ENCODE measurements around the gene PPP6R2. TPM values are rescaled to one million over a fixed set of nuclear protein-coding genes. Genes with fewer than 3 reads are reported as not detected.

The PPP6R2 gene
- polyA plus RNA-seq, 5 donors, result 33.1 to 54.7 (median 41.0) TPM

DNA sequence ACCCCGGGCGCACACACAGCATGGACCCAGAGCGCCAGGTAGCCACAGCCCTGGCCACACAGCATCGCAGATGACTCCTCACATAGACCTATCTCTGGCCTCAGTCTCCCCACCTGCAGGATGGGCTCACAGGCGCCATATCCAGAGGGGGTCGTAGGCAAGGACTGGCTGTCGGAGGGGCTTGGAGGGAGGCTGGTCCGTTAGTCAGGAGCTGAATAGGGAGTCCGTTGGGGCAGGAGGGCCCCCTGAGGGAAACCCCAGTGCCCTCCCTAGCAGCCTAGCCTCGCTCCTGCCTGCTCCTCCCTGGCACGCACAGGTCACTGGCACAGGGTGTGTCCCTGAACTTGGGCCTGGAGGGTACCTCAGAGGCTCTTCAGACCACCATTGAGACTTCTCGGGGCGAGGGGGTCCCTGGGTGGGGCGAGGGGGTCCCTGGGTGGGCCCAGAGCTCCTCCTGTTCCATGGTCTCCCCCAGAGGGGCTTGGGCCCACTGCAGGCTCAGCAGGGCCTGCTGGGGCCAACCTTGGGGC is 37.7 kb upstream of the PPP6R2 start:
- DNase-seq, result no peak

DNA sequence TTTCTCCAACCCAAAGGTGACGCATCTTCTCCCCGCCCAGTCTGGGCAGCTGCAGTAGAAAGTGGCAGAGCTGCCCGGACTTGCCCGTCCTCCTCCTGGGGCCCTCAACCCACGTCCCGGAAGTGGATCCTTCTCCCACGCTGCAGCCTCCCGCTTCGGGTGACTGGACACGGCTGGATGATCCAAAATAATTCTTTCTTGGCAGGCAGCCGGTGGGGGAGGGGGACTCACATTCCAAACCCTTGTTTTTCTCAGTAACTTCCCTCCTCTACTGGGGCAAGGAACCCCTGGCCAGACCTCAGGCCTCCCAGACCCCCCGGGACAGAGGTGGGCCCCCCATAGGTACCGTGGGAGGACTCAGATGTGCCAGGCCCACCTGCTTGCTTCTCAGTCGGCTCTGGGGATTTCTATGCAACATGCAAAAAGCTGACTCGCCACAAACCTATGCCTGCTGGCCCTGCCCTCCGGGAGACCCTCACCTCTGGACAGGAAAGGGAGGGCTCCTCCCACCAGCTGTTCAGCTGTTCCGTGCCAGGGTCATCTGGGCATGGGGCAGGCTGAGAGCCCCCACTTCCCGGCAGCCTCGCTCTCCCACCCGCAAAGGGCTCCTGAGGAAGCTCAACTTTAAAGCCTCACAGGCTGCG is 37.1 kb upstream of the PPP6R2 start:
- peak; percentile 78 to 82 for DNase-seq

DNA sequence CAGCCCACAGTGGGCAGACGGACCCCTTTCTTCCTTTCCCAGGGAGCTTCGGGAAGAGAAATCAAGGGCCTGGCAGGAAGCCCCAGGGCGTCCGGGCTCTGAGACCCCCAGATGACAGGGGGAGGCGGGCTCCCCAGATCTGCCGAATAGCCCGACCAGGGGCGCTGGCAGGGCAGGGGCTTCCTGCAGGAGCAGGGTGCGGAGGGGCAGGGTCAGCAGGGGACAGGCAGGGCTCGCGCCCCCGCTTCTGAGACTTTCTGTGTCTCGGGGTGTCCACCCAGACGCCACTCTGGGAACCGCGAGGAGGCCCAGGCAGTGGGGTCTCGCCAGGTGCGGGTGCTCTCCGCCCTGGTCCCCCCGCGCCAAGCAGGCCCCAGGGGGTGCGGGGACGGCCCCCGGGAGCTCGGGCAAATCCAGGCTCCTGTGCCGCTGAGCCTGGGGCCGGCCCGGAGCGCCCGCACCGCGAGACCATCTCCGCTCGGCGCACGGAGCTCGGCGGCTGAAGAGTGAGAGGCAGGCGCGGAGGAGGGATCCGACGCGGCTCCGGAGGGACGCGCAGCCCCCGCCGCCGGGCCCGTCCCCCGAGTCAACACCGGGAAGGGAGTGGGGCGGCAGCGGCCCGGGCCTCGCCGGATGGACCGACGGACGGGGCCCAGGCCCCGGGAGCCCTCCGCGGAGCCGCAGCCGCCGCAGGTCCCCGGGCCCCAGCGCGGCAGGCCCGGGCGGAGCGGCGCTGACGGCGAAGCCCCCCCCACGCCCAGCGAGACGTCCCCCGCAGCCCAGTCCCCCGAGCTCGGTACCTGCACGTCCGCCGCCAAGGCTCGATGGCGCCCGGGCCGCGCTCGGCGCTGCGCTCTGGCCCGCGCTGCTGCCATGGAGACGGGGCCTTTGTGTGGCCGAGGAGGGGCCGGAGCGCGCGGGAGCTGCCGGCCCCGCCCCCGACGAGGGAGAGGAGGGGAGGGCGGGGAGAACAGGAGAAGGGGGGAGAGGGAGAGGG is 36.1 kb upstream of the PPP6R2 start, which contains the start of gene PLXNB2:
TSS of gene PLXNB2 (minus strand) at position 894 of the 997 bp plus-strand sequence. CDS start 17,062 bp downstream, outside the sequence.
- peak; percentile 88 to 90 for DNase-seq

DNA sequence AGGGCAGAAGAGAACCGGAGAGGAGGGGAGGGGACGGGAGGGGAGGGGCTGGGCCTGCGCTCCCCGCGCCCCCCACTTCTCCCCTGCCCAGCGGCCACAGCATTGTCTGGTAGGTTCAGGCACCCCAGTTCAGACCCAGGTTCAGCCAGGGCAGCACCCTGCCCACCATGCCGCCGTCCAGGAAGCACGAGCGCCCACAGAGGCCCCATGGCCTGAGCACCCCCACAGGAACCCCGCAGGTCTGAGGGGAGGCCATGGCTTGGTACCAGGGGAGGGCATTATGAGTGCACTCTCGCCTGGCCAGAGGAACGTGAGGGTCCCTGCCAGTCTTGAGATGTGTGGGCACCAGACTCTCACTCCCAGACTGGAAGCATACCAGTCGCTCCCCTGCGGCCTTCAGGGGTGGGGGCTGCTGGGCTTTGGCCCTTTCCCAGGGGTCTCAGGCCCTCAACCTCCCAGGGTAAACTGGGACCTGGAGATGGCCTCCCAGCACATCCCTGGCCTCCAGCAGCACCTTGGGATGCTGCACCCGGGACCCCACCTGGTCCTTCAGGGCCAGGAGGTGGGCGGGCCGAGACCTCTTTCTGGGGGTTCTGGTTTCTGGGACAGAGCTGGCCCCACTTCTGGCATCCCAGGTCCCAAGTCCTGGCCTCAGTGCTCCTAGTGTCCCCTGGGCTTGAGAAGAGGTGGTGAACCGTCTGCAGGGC is 35.1 kb upstream of the PPP6R2 start:
- DNase-seq, result no peak

DNA sequence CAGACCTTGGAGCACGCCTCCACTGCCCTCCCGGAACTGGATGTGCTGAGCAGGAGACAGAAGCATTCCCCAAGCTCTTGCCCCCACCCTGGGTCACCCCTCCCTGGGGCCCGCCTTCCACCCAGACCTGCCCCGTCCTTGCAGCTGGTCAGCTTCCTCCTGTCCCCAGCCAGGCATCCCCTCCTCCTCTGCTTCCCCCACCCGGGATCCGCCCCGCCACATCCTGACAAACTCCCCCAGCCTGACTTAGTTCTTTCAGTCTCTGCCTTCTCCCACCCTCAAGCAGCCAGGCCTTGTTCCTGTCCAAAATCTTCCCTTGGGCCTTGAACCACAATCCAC is 34.6 kb upstream of the PPP6R2 start:
- DNase-seq, result no peak

DNA sequence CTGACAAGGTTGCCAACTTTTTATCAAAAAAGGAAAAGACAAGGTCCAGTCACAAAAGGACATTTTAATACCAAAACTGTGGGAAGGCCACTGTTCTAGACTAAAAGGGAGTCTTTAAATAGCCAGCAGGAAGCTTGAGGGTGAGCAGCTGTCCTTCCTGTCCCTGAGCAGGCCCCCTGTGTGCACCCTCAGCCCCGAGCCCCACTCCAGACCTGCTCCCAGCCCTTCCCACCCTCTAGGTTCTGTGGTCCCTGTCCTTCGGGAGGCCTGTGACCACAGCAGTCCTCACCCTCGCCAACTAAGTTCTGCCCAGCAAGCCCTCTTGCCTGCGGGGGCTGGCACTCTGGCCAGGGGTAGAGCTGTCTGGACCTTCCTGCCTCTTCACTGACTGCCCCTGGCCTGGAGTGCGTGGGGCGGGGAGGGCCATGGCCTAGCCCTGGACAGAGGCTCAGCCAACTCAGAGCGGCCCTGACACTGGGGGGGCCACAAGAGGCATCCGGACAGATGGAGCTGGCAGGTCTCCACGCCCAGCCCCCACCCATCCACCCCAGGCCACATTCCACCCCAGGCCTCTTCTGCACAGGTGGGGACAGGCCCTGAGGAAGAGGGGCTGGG is 34.0 kb upstream of the PPP6R2 start:
- no peak for DNase-seq

DNA sequence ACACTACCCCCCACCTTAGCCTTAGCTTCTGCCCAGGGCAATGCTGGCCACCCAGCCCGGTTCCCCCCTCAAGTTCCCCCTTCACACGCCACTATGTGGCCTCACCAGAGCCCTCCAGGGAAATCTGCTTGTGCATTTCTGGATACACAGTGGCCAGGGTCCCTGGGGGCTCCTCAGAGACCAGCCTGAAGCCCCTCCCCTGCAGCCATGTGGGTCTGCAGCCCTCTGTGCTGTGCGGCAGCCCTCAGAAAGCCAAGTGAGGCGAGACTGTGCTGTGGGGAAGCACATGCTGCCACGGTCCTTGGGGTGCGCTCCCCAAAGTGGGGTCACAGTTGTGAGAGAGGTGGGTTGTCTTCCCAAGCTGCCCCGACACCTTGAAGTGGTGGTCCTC is 33.5 kb upstream of the PPP6R2 start:
- DNase-seq, result no peak

DNA sequence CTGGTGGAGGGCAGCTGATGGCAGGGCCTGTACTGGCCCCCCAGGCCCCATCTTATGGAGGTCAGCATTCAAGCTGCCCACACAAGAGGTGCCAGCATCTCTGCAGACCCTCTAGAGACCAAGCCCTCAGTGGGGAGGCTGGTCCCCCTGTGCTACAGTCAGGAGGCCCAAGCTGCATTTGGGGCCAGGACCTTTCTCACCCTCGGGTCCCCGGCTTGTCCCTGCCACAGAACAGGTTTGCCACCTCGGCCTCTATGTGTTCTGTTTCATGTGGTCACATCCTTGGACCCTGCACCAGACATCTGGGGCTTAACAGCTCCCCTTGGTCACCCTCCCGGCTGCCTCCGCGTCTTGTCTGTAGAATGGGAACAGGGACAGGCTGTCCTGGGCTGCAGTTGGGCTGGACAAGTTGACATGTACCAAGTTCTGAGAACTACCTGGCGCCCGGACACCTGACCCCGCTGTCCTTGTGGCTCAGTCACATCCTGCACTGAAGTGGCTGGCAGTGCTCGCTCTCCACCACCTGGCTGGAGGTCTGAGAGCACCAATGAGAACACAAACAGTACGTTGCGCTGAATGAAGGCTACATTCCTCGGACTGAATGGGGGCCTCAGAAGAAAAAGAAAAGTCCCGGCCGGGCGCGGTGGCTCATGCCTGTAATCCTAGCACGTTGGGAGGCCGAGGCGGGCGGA is 33.0 kb upstream of the PPP6R2 start:
- no peak for DNase-seq

DNA sequence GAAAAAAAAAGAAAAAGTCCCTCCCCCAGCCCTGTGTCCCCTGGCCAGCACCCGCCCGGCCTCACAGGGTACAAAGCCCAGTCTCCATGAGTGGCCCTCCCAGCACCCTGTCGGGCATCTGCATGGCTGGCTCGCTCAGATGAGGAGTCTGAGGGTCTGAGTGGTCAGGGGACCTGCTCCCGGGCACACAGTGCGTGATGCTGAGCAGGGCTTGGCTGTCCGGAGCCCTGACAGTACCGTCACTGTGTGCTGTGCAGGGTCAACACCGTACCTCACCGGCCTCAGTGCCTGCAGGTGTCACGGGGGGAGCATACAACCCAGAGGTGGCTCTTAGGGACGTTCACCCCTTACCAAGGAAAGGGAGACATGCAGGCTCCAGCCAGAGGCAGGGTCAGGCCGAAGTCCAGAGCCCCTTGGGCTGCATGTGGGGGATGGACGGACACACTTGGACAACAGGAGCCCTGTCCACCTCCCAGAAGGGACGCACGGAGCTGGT is 32.1 kb upstream of the PPP6R2 start:
- DNase-seq, result no peak

DNA sequence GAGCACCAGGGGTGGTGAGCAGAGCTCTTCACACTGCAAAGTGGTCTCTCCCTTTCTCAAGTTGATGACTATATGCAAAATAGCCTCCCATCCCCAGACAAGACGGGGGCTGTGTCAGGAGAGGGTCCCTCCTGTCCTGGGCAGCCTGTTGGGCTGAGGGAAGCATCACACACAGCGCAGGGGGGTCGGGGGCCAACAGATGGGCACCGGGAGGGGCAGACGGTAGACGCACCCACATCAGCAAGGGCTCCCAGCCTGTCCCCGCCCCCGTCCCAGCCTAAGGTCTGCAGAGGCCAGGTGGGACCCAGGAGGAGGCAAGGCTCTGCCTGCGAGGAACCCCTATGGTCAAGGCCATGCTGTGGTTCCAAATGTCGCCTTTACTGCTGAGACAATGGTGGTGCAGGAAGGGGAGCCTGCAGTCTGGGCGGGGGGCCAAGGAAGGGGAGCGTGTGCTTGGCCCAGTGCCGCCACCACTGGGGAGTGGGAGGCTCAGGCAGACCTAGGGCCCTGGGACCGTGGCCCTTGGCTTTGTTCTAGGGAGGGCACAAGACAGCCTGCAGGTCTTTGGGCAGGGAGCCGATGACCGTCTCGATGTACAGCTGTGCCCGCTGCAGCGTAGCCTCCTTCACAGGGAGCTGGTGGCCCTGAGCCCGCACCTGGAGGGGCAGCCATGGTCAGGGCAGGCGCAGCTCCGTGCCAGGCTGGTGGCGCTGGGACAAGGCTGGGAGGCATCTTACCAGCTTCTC is 31.3 kb upstream of the PPP6R2 start:
- no peak for DNase-seq

DNA sequence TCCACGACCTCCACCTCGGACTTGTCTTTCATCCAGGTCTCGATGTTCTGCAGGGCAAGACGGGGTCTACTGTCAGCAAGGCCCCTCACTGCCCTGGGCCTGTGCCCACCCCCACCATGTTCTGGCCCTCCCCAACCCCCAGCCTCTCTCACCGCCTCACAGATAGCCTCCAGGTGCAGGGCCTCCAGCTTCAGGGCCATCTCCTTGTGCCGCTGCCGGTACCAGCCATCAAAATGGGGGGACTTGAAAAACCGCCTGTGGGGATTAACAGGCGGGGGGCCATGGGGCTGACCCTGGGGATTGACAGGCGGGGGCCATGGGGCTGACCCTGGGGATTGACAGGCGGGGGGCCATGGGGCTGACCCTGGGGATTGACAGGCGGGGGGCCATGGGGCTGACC is 30.8 kb upstream of the PPP6R2 start:
- DNase-seq, result no peak

DNA sequence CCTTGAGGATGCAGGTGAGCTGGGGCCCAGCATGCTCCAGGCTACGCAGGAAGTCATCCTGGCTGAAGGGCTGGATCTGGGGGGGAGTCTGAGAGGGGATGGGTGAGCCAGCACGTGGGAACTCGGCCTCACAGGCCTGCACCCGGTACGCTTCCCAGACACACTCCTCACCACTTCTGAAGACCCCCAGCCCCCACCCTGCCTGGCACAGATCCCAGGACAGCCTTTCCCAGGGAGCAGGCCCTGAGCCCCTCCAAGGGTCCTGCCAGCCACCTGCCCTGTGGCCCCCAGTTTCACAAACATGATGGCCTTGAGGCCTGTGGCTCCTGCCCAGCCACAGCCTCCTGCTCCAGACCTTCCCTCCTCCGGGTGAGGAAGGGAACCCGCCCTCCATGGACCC is 30.1 kb upstream of the PPP6R2 start:
- DNase-seq, result no peak

DNA sequence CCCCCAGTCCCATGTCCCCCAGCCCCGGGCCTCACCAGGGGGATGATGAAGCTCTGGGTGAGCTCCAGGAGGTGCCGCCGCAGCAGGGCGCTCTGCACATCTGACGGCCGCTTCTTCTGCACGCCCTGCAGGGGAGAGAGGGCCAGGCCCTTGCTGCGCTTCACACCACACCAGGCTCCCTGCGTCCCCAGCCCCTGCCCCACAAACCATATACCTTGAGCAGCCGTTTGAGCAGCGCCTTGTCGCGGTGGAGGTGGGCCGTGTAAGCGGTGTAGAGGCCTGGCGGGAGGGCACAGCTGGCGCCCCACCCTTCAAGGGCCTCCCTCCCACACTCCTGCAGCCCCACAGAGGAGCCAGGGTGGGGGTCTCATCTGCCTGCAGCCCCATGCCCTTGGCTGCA is 29.5 kb upstream of the PPP6R2 start:
- DNase-seq, result no peak

DNA sequence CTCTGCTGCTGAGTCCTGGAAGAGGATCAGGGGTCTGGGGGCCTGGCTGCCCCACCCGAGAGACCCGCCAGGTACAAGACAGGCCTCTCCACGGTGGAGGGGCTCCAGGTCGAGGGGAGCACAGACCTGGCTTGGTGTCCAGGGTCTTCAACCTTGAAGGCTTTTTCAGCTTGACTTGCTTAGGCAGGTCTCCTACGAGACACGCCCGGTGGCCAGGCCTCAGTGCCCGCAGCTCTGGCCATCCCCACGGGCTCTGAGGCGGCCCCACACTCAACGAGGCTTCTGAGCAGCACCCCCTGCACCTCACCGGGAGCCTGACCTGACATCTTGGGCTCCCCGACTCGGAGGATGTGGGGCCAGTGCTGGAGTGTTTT is 29.1 kb upstream of the PPP6R2 start:
- DNase-seq, result no peak

DNA sequence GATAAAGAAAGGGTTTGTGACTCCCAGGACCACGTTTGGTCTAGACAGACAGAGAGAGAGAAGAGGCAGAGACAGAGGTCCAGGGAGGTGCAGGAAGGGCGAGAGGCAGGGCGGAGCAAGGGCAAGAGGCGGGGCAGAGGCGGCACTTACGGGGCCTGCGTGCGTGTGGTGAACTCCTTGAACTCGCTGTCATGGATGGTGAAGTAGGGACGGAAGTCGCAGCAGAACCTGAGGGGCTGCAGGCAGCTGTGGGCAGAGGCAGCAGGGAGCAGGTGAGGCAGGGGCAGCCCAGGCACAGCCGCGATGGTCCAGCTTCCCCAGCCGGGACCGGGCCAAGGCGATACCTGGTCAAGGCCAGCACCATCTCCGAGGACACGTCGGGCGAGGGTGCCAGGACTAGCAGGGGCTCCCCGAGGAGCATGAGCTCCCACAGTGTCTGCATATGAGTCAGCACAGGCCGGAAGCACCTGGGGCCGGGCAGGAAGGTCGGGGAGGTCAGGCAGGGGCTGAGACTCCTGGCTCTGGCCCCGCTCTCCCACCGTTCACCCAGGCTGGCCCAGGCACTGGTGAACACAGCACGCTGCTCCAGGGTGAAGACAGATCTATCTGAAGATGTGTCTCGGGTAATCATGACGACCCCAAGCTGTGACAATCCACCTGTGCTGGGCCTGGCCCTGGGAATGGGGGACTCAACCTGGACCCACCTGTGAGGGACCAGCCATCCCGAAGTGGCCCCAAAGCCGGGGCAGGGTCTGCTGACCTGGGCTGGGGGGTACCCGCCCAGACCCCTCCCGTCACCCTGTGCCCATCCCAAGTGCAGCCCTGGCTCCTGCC is 28.5 kb upstream of the PPP6R2 start:
- no peak for DNase-seq

DNA sequence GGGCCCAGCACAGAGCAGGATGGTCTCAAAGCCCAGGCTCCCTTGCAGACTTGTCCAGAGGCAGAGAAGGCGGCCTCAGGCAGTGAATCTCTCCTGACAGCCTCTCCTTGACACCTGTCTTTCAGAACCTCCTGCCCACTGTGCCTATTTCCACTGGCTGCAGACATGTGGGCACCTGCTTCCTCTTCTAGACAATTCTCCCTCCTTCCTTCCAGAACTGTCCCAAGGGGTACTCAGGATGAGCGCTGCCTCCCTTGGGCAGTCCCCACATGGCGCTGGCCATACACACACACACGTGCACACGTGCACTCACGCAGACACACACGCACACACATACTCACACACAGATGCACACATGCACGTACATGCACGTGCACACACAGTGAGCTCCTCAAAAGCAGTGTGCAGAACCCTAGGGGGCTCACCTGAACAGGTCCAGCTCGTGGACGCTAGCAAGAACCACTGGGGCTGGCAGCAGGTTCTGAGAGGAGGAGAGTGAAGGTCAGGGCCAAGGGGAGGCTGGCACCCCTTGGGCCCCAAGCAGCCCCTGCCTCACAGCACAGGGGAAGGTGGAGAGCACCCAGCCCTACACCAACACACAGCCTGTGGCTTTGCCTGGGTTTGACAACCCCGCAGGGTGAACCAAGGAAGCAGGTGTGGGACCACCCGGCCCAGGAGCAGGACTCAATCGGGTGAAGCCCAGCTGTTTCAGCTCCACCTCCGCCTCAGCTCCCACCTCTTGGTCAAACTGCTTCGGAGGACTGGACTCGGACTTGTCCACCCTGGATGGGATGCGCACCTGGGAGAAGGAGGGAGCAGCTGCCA is 27.6 kb upstream of the PPP6R2 start:
- no peak for DNase-seq

DNA sequence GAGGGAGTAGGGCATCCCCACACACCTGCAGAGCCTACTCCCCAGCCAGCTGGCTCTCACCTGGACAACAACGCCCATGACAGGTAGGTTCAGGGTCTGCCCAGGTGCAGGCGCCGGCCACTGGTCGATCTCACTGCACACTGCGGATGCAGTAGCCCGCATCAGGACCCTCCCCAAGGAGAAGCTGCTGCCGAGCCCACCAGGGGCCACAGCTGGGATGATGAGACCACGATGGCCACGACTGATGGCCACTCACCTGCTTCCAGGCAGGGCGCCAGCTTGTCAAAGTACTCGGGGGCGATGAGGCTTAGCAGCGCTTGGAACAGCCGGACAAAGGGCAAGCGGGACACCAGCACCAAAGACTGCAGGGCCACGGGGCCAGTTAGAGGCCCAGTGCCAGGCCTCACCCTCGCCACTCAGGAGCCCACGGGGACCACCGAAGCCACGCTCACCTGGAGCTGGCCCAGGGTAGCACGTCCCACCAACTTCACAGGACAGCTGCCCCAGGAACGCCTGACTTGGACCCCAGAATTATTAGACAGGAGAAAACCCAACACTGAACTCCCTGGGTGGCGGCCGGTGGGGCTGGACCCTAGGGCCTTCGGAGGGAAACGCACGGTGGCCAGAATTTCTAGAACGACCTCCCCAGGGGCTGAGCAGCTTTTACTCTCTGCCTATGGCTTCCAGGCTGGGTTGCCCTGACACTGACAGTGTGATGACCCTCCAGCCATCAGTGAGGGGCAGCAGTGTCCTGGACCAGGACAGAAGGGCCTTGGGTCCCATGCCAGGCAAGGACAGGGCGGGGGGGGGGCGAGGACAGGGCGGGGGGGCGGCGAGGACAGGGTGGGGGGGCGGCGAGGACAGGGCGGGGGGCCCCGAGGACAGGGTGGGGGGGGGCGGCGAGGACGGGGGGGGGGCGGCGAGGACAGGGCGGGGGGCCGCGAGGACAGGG is 26.7 kb upstream of the PPP6R2 start:
- DNase-seq, result no peak

All from right lung (tissue), 5 donors.